HepG2 (cell line): Measurements from ENCODE around the gene COCH. TPM values are rescaled to one million over a fixed set of nuclear protein-coding genes. Genes with fewer than 3 reads are reported as not detected.
A peak's percentile ranks its signal among the peaks of the same experiment; 100 is the strongest.

Experiments
- ARID2 ChIP-seq: sonication (generic); formaldehyde crosslinking; IDR thresholded peaks from 2 replicates; pipeline ENCODE4 v1.8.1; 2022; ENCODE audit warnings: mild to moderate bottlenecking, missing genetic modification reagents, borderline replicate concordance
- CENPT ChIP-seq: sonication (generic); formaldehyde crosslinking; IDR thresholded peaks from 2 replicates; pipeline ENCODE4 v1.8.0; 2022; ENCODE audit warnings: low read depth, mild to moderate bottlenecking, moderate library complexity, missing genetic modification reagents
- DZIP1 ChIP-seq: sonication (generic); formaldehyde crosslinking; IDR thresholded peaks from 2 replicates; pipeline ENCODE4 v1.5.0; 2020; ENCODE audit warnings: mild to moderate bottlenecking, missing genetic modification reagents
- GLMP ChIP-seq: sonication (generic); formaldehyde crosslinking; IDR thresholded peaks from 2 replicates; pipeline ENCODE4 v1.9.0; 2021; ENCODE audit warnings: missing genetic modification reagents, mild to moderate bottlenecking, borderline replicate concordance
- ISL2 ChIP-seq: sonication (generic); formaldehyde crosslinking; IDR thresholded peaks from 2 replicates; pipeline ENCODE4 v1.5.0; 2020; ENCODE audit warnings: missing genetic modification reagents
- KDM6A ChIP-seq: IDR thresholded peaks from 2 replicates; pipeline ENCODE4 v1.6.1; 2016; ENCODE audit warnings: low read depth
- NR2F1 ChIP-seq, 2 experiments: fragments of 450-650 bp in 1 of 2; formaldehyde crosslinking in 1 of 2; IDR thresholded peaks; 2 replicates each; pipeline versions ENCODE4 v1.5.0 to v1.6.1; 2016 to 2020; ENCODE audit warnings: mild to moderate bottlenecking in 1 of 2, missing compliant biosample characterization in 1 of 2, missing genetic modification reagents in 1 of 2, moderate library complexity in 1 of 2
- ONECUT2 ChIP-seq: sonication (generic); formaldehyde crosslinking; IDR thresholded peaks from 2 replicates; pipeline ENCODE4 v1.4.0; 2020; ENCODE audit warnings: missing genetic modification reagents
- PHF5A ChIP-seq: IDR thresholded peaks from one replicate; pipeline ENCODE4 v1.6.1; 2018; ENCODE audit warnings: low read depth, missing genetic modification reagents; ENCODE audit not compliant: unreplicated experiment
- POGK ChIP-seq: sonication (generic); formaldehyde crosslinking; conservative IDR thresholded peaks from 2 replicates; pipeline ENCODE4 v1.8.0; 2022; ENCODE audit warnings: mild to moderate bottlenecking, moderate library complexity, missing genetic modification reagents
- SAP130 ChIP-seq: IDR thresholded peaks from 2 replicates; pipeline ENCODE4 v1.6.1; 2016; ENCODE audit warnings: low read depth
- SMAD3 ChIP-seq: sonication (generic); formaldehyde crosslinking; IDR thresholded peaks from 2 replicates; pipeline ENCODE4 v1.4.0; 2020; ENCODE audit warnings: missing genetic modification reagents
- TEAD2 ChIP-seq: sonication (generic); formaldehyde crosslinking; IDR thresholded peaks from 2 replicates; pipeline ENCODE4 v1.9.0; 2021; ENCODE audit warnings: missing genetic modification reagents
- TMF1 ChIP-seq: sonication (generic); formaldehyde crosslinking; IDR thresholded peaks from 2 replicates; pipeline ENCODE4 v1.8.1; 2022; ENCODE audit warnings: low read depth, missing genetic modification reagents
- ZBTB34 ChIP-seq: sonication (generic); formaldehyde crosslinking; IDR thresholded peaks from 2 replicates; pipeline ENCODE4 v1.8.0; 2022; ENCODE audit warnings: mild to moderate bottlenecking, missing genetic modification reagents
- ZFYVE20 ChIP-seq: sonication (generic); formaldehyde crosslinking; IDR thresholded peaks from 2 replicates; pipeline ENCODE4 v1.8.0; 2023; ENCODE audit warnings: low read depth, mild to moderate bottlenecking, moderate library complexity, missing genetic modification reagents, borderline replicate concordance
- ZNF124 ChIP-seq: sonication (generic); formaldehyde crosslinking; IDR thresholded peaks from 2 replicates; pipeline ENCODE4 v1.4.0; 2020; ENCODE audit warnings: missing genetic modification reagents
- ZNF644 ChIP-seq: IDR thresholded peaks from 2 replicates; pipeline ENCODE4 v1.6.1; 2016; ENCODE audit warnings: low read depth
- ZNF704 ChIP-seq: sonication (generic); formaldehyde crosslinking; IDR thresholded peaks from 2 replicates; pipeline ENCODE4 v1.8.1; 2023; ENCODE audit warnings: mild to moderate bottlenecking, inconsistent platforms, moderate library complexity, missing genetic modification reagents, borderline replicate concordance
- ZNF839 ChIP-seq: sonication (generic); formaldehyde crosslinking; IDR thresholded peaks from 2 replicates; pipeline ENCODE4 v1.4.0; 2020; ENCODE audit warnings: missing genetic modification reagents, mild to moderate bottlenecking, borderline replicate concordance
- polyA plus RNA-seq, 8 experiments: library from polyadenylated mRNA; depleted of rRNA in 3 of 8; stranded (reverse) in 7 of 8; unstranded in 1 of 8; fragments of >200 nt; fragmentation: Illumina TruSeq in 4 of 8; extraction: Trizol in 4 of 8; gene quantifications; 2 replicates each; pipeline versions ENCODE4 v1.2.1 to v1.2.3, GENCODE V29; 2011 to 2016; ENCODE audit warnings: low read depth in 4 of 8, missing spikeins in 1 of 8, mixed read lengths in 1 of 8; ENCODE audit not compliant: insufficient read depth in 1 of 8
- total RNA-seq, 5 experiments: library from RNA; depleted of rRNA; stranded (reverse); fragments of >200 nt; fragmentation: Illumina TruSeq; extraction: Trizol; gene quantifications; 2 replicates each; pipeline ENCODE4 v1.2.3, GENCODE V29; 2016; ENCODE audit warnings: low read depth in 1 of 5

The COCH gene
- total and polyA plus RNA-seq, 2 of the 13 experiments (the other 11 are each of a cell fraction or from before 2014, with no cell fraction given) = 78.2 to 79.3 TPM

- TF ChIP-seq GLMP = peak; percentile 88; the same call in 1 of the 2 replicates
- TF ChIP-seq ZBTB34 = peak; percentile 86; the same call in 1 of the 2 replicates
- TF ChIP-seq NR2F1 (CRISPR knock-in tag; IDR thresholded peaks at IDR 0.05) = no peak
- peak; percentile 72 for TF ChIP-seq ISL2
- peak; percentile 68 for TF ChIP-seq ONECUT2 (CRISPR knock-in tag)
- peak; percentile 65 for TF ChIP-seq SAP130 (CRISPR knock-in tag)
- TF ChIP-seq ZNF704 (CRISPR knock-in tag) = peak; percentile 99
- TF ChIP-seq ARID2 (CRISPR knock-in tag) = peak; percentile 100
- peak; percentile 57; the same call in 1 of the 2 replicates for TF ChIP-seq DZIP1
- 0 out of 2 replicates have a peak, but pooled peaks have one; percentile 51 for TF ChIP-seq ZFYVE20 (CRISPR knock-in tag)
- peak; percentile 91 for TF ChIP-seq ZNF839 (CRISPR knock-in tag)
- peak; percentile 96 for TF ChIP-seq POGK (CRISPR knock-in tag)
- peak; percentile 67; the same call in 1 of the 2 replicates for TF ChIP-seq SMAD3 (CRISPR knock-in tag)
- TF ChIP-seq PHF5A (CRISPR knock-in tag) = peak; percentile 89
- peak; percentile 84; the same call in 1 of the 2 replicates for TF ChIP-seq CENPT (CRISPR knock-in tag)
- TF ChIP-seq ZNF124 (CRISPR knock-in tag) = peak; percentile 51; the same call in 1 of the 2 replicates
- no peak for TF ChIP-seq ZNF644 (CRISPR knock-in tag)
- TF ChIP-seq TEAD2 (CRISPR knock-in tag) = peak; percentile 83; the same call in 1 of the 2 replicates
- no peak for TF ChIP-seq KDM6A (CRISPR knock-in tag)
- peak; percentile 99 for TF ChIP-seq TMF1 (CRISPR knock-in tag)
Observed at GRCh38 chr14:30874120-30874998, at the start of gene COCH (continued).
